ENCODE results near the gene OS9. TPM values are rescaled to one million over a fixed set of nuclear protein-coding genes. Genes with fewer than 3 reads are reported as not detected.

OS9 gene
- total RNA-seq, 4 donors from 2014 or later = 262 to 393 (median 286) TPM

- Histone ChIP-seq H3K9me3 (no peaks in the 10 kb centered on the region), H3K36me3 (no peaks in the 10 kb centered on the region), H3K4me3 (replicated peaks in 1 of 3) (no peak overlapping the region), H3K4me1 (peaks cover 40 to 58% of the 10 kb centered on the region in 2 donors), H3K27ac (no peak overlapping the region), H3K27me3 (no peaks in the 10 kb centered on the region)
- no peak for DNase-seq
- intact Hi-C loops (cut with DNase I) = no loop called here
- WGBS, 2 donors = 94% methylated on average over 11 of the region's 11 CpGs
- TF ChIP-seq POLR2A (IDR thresholded peaks at IDR 0.05) (no peak), CTCF (IDR thresholded peaks at IDR 0.05) (no peak)
Measured at GRCh38 chr12:57769594-57769993, 75.7 kb downstream of the OS9 start.

GRCh38 chr12:57770734-57771133 lies 76.8 kb downstream of the OS9 start:
- Histone ChIP-seq H3K27me3 (no peaks in the 10 kb centered on the region), H3K4me1 (peaks cover 30 to 47% of the 10 kb centered on the region in 2 donors), H3K36me3 (no peaks in the 10 kb centered on the region), H3K27ac (no peak overlapping the region), H3K9me3 (no peaks in the 10 kb centered on the region), H3K4me3 (replicated peaks in 1 of 3) (no peak overlapping the region)
- intact Hi-C loops (cut with DNase I) = no loop called here
- no peak for DNase-seq
- no peak for TF ChIP-seq CTCF (IDR thresholded peaks at IDR 0.05)
- no peak for TF ChIP-seq POLR2A (IDR thresholded peaks at IDR 0.05)
- WGBS, 2 donors = 66 to 69% methylated on average over 4 of the region's 4 CpGs

Small RNA genes lying within 50 kb of the gene (microRNA-seq; reads per million reads assigned to microRNA genes)
- gene MIR6759 = not detected

Other genes with a start within 250 kb of the OS9 start
- gene INHBE, start 238.8 kb upstream of the OS9 start, total RNA-seq = not detected
- 1 to 10 TPM in 3 of 4 donors, not detected in 1; 1.1 to 2.2 (median 1.6) TPM for gene GLI1, start 234.3 kb upstream of the OS9 start, total RNA-seq
- 1 to 10 TPM; 3.2 to 6.3 (median 4.6) TPM for gene ARHGAP9, start 214.3 kb upstream of the OS9 start, total RNA-seq
- 100 to 1,000 TPM in 2 of 4 donors, 10 to 100 TPM in 2; 55.2 to 173 (median 97.8) TPM for gene MARS1, start 206.1 kb upstream of the OS9 start, total RNA-seq
- 10 to 100 TPM; 44.5 to 71.3 (median 53.8) TPM for gene DDIT3, start 173.6 kb upstream of the OS9 start, total RNA-seq
- 10 to 100 TPM; 18.9 to 59.7 (median 51.9) TPM for gene MBD6, start 171.3 kb upstream of the OS9 start, total RNA-seq
- gene DCTN2, start 146.9 kb upstream of the OS9 start, total RNA-seq = 100 to 1,000 TPM; 164 to 199 (median 193) TPM
- gene KIF5A, start 144.1 kb upstream of the OS9 start, total RNA-seq = under 1 TPM; 0.34 to 0.67 (median 0.51) TPM
- 10 to 100 TPM; 29.6 to 82.6 (median 59.2) TPM for gene PIP4K2C, start 102.9 kb upstream of the OS9 start, total RNA-seq
- gene DTX3, start 89.3 kb upstream of the OS9 start, total RNA-seq = 10 to 100 TPM; 29.2 to 42.0 (median 33.9) TPM
- 10 to 100 TPM in 1 of 4 donors, 1 to 10 TPM in 3; 3.3 to 25.8 (median 3.9) TPM for gene ARHGEF25, start 82.7 kb upstream of the OS9 start, total RNA-seq
- gene B4GALNT1, start 60.9 kb upstream of the OS9 start, total RNA-seq = 1 to 10 TPM in 3 of 4 donors, under 1 TPM in 1; 0.88 to 7.9 (median 2.2) TPM
- 1 to 10 TPM in 1 of 4 donors, under 1 TPM in 3; 0.45 to 1.3 (median 0.80) TPM for gene AGAP2, start 44.6 kb downstream of the OS9 start, total RNA-seq
- 100 to 1,000 TPM; 110 to 166 (median 137) TPM for gene TSPAN31, start 50.9 kb downstream of the OS9 start, total RNA-seq
- 100 to 1,000 TPM in 3 of 4 donors, 10 to 100 TPM in 1; 95.2 to 137 (median 113) TPM for gene CDK4, start 58.2 kb downstream of the OS9 start, total RNA-seq
- gene MARCHF9, start 61.0 kb downstream of the OS9 start, total RNA-seq = 10 to 100 TPM; 17.5 to 25.1 (median 21.4) TPM
- gene CYP27B1, start 72.9 kb downstream of the OS9 start, total RNA-seq = 10 to 100 TPM in 2 of 4 donors, 1 to 10 TPM in 2; 2.7 to 13.0 (median 10.0) TPM
- 10 to 100 TPM in 3 of 4 donors, 1 to 10 TPM in 1; 7.9 to 24.5 (median 13.1) TPM for gene METTL1, start 78.0 kb downstream of the OS9 start, total RNA-seq
- gene EEF1AKMT3, start 78.5 kb downstream of the OS9 start, total RNA-seq = 10 to 100 TPM; 12.1 to 20.4 (median 16.5) TPM
- 10 to 100 TPM; 19.4 to 32.0 (median 25.5) TPM for gene TSFM, start 88.7 kb downstream of the OS9 start, total RNA-seq
- 10 to 100 TPM in 1 of 4 donors, 1 to 10 TPM in 3; 5.1 to 15.7 (median 7.8) TPM for gene AVIL, start 124.6 kb downstream of the OS9 start, total RNA-seq
- 100 to 1,000 TPM in 3 of 4 donors, 10 to 100 TPM in 1; 91.5 to 190 (median 138) TPM for gene CTDSP2, start 152.6 kb downstream of the OS9 start, total RNA-seq
- gene ATP23, start 247.4 kb downstream of the OS9 start, total RNA-seq = 10 to 100 TPM in 3 of 4 donors, 1 to 10 TPM in 1; 1.9 to 13.4 (median 11.1) TPM